ENCODE data around the gene TRABD. TPM values are rescaled to one million over a fixed set of nuclear protein-coding genes. Genes with fewer than 3 reads are reported as not detected.

The TRABD gene
- total RNA-seq, 3 donors from 2014 or later, result 36.8 to 52.6 (median 42.7) TPM

DNA sequence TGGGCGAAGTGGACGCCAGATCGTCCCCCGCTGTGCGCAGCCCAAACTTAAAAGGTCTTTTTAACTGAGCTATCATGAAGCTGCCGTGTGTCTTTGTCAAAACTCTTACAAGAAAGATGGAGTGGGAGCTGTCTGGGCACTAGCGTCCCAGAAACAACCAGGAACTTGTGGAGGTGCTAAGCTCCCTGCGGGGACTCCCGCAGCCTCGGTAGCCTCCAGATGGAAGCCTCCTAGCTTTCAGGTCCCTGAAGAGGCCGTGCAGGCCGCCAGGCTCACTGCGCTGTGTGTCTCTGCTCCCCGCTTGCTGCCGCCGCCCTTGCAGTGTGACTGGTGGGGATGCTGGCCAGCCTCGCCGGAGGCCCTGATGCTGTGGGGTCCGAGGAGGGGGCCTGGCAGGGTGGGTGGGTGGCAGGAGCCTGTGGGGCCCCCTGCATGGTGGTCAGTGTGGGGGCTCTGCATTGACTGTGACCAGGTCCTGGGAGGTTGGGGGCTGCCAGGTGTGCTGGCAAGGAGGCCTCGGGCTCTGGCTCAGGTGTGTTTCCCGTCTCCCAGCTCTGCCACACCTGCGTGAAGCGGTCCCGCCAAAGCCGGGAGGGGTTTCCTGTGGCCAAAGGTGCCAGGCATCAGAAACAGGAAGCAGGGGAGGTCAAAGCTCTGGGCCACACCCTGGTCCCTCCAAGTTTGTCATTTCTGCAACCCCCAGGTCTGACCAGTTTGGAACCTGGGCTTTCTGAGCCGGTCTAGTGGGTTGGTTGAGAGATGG, 1.2 kb downstream of the TRABD start:
- Histone ChIP-seq H3K9me3 (no peaks in the 10 kb centered on the region), H3K36me3 (ENCODE audit: low read depth) (no peaks in the 10 kb centered on the region), H3K4me1 (ENCODE audit: low read depth) (peaks cover 45% of the 10 kb centered on the region), H3K4me3 (peak overlapping the region; percentile 38)
- TF ChIP-seq, protein P1, sequence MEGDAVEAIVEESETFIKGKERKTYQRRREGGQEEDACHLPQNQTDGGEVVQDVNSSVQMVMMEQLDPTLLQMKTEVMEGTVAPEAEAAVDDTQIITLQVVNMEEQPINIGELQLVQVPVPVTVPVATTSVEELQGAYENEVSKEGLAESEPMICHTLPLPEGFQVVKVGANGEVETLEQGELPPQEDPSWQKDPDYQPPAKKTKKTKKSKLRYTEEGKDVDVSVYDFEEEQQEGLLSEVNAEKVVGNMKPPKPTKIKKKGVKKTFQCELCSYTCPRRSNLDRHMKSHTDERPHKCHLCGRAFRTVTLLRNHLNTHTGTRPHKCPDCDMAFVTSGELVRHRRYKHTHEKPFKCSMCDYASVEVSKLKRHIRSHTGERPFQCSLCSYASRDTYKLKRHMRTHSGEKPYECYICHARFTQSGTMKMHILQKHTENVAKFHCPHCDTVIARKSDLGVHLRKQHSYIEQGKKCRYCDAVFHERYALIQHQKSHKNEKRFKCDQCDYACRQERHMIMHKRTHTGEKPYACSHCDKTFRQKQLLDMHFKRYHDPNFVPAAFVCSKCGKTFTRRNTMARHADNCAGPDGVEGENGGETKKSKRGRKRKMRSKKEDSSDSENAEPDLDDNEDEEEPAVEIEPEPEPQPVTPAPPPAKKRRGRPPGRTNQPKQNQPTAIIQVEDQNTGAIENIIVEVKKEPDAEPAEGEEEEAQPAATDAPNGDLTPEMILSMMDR (IDR thresholded peaks at IDR 0.05), result no peak
- peak; percentile 58 to 82 (median 77) for DNase-seq
- intact Hi-C loops (cut with DNase I, micrococcal nuclease), result no loop called here
- peak; percentile 3 for ATAC-seq

DNA sequence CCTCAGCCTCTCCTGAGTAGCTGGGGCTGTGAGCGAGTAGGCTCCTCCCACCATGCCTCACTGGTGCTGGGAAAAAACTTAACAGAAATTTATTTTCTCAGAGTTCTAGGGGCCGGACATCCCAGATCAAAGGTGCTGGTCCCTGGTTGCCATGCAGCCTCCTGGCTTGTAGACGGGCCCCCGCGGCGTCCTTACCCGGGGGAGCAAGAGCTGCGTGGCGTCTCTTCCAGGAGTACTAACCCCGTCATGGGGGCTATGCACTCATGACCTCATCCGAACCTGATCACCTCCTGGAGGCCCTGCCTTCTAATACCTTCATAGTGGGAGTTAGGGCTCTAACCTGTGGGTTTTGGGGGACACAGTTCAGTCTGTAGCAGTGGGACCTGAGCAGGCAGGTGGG, 2.6 kb downstream of the TRABD start:
- peaks cover 51% of the 10 kb centered on the region for H3K4me1 ChIP-seq (ENCODE audit: low read depth)
- no peaks in the 10 kb centered on the region for H3K9me3 ChIP-seq
- no peak for ATAC-seq
- TF ChIP-seq, protein P1 (IDR thresholded peaks at IDR 0.05), result no peak
- peak in 2 of 3 donors; percentile 7 to 56 for DNase-seq
- no peak overlapping the region for H3K4me3 ChIP-seq
- intact Hi-C loops (cut with DNase I, micrococcal nuclease), result no loop called here
- no peaks in the 10 kb centered on the region for H3K36me3 ChIP-seq (ENCODE audit: low read depth)

DNA sequence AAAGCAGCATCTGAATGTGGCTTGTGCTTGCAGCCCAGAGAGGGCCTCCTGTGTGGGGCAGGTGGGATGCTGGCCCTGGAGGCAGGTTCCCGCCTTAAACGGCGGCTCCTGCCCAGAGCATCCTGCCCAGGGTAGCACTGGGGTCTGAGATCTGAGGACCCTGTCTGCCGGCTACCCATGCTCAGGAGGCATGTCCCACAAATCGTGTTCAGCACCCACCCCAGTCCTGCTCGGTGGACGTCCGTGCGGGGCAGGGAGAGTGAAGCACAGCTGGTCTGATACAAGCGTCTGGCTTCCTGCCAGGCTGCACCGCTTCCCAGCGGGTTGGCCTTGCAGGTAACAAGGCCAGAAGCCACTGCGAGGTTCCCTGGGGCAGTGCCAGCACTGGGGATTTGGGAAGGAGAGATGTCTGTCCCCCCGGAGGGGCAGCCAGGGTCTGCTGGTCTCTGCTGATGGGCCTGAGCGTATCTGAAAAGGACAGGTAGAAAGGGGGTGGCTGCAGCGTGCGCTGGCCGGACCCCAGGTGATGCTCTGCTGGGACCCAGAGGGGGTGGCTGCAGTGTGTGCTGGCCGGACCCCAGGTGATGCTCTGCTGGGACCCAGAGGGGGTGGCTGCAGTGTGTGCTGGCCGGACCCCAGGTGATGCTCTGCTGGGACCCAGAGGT, 3.6 kb downstream of the TRABD start:
- Histone ChIP-seq H3K4me1 (ENCODE audit: low read depth) (peaks cover 51% of the 10 kb centered on the region), H3K9me3 (no peaks in the 10 kb centered on the region), H3K4me3 (no peak overlapping the region), H3K36me3 (ENCODE audit: low read depth) (no peaks in the 10 kb centered on the region)
- TF ChIP-seq, protein P1 (IDR thresholded peaks at IDR 0.05), result no peak
- ATAC-seq (no peak), DNase-seq (peak; percentile 53 to 86 (median 63))
- intact Hi-C loops (cut with DNase I, micrococcal nuclease), result no loop called here

DNA sequence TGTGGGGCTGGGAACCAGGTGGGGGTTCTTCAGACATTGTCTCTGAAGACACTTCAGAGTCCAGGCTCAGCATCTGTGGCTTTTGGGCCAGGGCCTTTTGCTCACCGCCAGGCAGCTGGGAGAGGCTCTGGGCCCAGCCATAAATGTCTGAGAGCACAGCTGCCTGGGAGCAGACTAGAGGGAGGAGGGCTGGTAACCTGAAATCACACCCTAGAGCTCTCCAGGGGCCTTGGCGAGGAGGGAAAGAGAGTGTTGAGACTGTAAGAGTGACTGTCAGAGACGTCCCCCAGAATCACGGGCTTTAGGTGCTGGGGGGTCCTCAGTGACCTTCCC, 4.1 kb downstream of the TRABD start:
- DNase-seq, result no peak
- Histone ChIP-seq H3K9me3 (no peaks in the 10 kb centered on the region), H3K4me1 (ENCODE audit: low read depth) (peaks cover 47% of the 10 kb centered on the region), H3K4me3 (no peak overlapping the region), H3K36me3 (ENCODE audit: low read depth) (no peaks in the 10 kb centered on the region)
- TF ChIP-seq, protein P1 (IDR thresholded peaks at IDR 0.05), result no peak
- intact Hi-C loops (cut with DNase I, micrococcal nuclease), result no loop called here
- peak; percentile 33 for ATAC-seq

DNA sequence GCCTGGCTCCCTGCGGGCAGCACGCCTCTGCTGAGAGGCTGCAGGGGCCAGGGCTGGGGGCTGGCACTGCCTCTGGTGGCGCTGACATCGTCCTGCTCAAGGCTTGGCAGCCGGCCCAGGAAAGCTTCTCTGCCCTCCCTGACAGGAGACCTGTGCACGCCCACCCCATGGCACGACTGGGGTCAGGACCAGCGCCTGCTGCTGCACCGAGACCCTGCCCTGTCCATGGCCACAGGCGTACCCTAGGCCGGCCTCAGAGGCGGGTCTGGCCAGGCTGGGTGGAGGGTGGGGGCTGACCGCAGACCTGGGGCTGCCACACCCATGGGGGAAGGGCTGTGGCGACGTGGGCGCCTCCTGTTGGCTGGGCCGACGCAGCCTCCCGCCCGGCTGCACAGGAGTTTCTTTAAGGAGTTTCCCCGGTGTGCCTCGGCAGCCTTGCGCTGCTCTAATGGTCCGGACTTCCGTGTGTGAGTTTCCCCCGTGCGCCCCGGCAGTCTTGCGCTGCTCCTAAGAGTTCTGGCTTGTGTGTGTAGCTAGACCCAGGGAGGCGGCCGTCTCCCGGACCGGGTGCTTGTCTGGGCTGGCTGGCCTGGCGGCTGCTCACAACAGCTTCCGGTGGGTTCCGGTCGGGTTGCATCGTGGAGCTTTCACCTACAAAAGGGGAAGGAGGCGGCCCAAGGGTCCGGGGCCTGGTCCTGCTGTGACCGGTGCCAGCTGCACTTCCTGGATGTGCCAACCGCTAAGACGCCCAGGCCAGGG, 4.6 kb downstream of the TRABD start:
- Histone ChIP-seq H3K9me3 (no peaks in the 10 kb centered on the region), H3K4me3 (peak overlapping the region; percentile 30), H3K36me3 (ENCODE audit: low read depth) (no peaks in the 10 kb centered on the region), H3K4me1 (ENCODE audit: low read depth) (peaks cover 46% of the 10 kb centered on the region)
- ATAC-seq (peak; percentile 79), DNase-seq (peak; percentile 90 to 93 (median 93))
- TF ChIP-seq, protein P1 (IDR thresholded peaks at IDR 0.05), result peak; percentile 56
- intact Hi-C loops (cut with DNase I, micrococcal nuclease), result no loop called here
